ES-I3 (cell line): ENCODE measurements around the gene PAX2.
"Not testable (repeated sequence)": the region's sequence is repeated elsewhere in the genome, so short reads cannot be mapped to it uniquely, and the experiment has no call there.

Experiments
- H3K36me3 ChIP-seq: 2 replicates; pipeline ENCODE4 v1.6.1; 2013; ENCODE audit warnings: mild to moderate bottlenecking, low read length, control low read depth, moderate library complexity; ENCODE audit not compliant: insufficient read depth
- H3K4me1 ChIP-seq: 2 replicates; pipeline ENCODE4 v1.6.1; 2013; ENCODE audit warnings: mild to moderate bottlenecking, control low read depth, low read length; ENCODE audit not compliant: insufficient read depth
- H3K9ac ChIP-seq: 2 replicates; pipeline ENCODE4 v1.6.1; 2013; ENCODE audit warnings: low read depth, mild to moderate bottlenecking, low read length, moderate library complexity
- H3K9me3 ChIP-seq: 2 replicates; pipeline ENCODE4 v1.6.1; 2013; ENCODE audit warnings: mild to moderate bottlenecking, low read length, moderate library complexity; ENCODE audit not compliant: control insufficient read depth, insufficient read depth

The PAX2 gene

DNA sequence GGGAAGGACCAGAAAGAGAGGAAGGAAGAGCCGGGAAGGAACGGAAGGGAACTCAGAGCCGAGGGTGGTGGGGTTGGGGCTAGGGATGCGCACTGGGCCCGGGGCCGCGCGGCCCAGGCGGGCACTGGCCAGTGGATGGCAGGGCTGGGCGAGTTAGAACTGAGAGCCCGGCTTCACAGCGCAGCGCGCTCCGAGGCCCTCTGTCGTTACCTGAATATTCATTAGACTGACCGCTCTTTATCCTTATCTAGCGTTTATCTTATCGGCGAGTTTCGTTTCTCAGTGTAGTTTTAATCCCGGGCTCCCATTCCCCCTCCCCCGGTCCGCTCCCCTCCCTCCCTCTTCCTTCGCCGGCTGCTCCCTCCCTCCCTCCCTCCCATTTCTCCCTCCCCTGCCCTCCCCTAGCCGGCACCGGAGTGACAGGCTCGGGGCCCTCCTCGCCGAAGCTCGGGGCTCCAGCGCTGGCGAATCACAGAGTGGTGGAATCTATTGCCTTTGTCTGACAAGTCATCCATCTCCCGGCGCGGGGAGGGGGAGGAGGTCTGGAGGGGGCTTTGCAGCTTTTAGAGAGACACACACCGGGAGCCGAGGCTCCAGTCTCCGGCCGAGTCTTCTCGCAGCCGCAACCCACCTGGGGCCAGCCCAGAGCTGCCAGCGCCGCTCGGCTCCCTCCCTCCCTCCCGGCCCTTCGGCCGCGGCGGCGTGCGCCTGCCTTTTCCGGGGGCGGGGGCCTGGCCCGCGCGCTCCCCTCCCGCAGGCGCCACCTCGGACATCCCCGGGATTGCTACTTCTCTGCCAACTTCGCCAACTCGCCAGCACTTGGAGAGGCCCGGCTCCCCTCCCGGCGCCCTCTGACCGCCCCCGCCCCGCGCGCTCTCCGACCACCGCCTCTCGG lies at the start of gene PAX2:
Gene PAX2, plus strand, starts transcription at position 596 of the 895 bp plus-strand sequence. CDS start 679 bp downstream, outside the sequence.
- Histone ChIP-seq H3K9ac (peak within 1 kb of the TSS; percentile 36; the same call in 1 of the 2 replicates), H3K4me1 (peaks cover 7% of the 10 kb centered on the region), H3K9me3 (no peaks in the 10 kb centered on the region), H3K36me3 (no peaks in the 10 kb centered on the region)

GRCh38 chr10:100696477-100696901 lies 48.9 kb upstream of the PAX2 start:
- H3K9me3 ChIP-seq: no peaks in the 10 kb centered on the region
- H3K4me1 ChIP-seq: no peaks in the 10 kb centered on the region
- H3K9ac ChIP-seq: no peak overlapping the region
- H3K36me3 ChIP-seq: no peaks in the 10 kb centered on the region

- H3K9ac ChIP-seq: no peak overlapping the region
Observed at GRCh38 chr10:100697070-100697469, 48.3 kb upstream of the PAX2 start.

DNA sequence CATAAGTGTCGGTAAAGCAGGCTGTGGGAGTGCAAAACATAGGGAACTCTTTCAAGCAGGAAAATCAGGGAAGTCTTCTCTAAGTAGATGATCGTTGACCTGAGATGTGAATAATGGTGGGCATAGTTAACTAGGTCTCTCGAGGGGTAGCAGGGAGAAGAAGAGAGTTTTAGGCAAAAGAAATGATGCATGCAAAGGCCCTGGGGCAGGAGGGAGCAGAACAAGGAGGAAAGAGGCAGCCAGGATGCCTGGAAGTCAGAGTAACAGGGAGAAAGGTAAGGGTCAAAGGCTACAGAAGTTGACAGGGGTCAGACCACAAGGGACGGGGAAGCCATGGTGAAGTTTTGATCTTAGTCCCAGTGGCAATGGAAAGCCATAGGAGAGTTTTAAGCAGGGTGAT lies 47.8 kb upstream of the PAX2 start:
- no peak overlapping the region for H3K9ac ChIP-seq
- no peaks in the 10 kb centered on the region for H3K36me3 ChIP-seq
- no peaks in the 10 kb centered on the region for H3K4me1 ChIP-seq
- no peaks in the 10 kb centered on the region for H3K9me3 ChIP-seq

More at GRCh38 chr10:100697070-100697469, 48.3 kb upstream of the PAX2 start:
- H3K4me1 ChIP-seq: no peaks in the 10 kb centered on the region
- H3K36me3 ChIP-seq: no peaks in the 10 kb centered on the region
- H3K9me3 ChIP-seq: no peaks in the 10 kb centered on the region

GRCh38 chr10:100701704-100702103 lies 43.7 kb upstream of the PAX2 start:
- not testable (repeated sequence) for H3K4me1 ChIP-seq, H3K9me3 ChIP-seq, H3K9ac ChIP-seq, H3K36me3 ChIP-seq

DNA sequence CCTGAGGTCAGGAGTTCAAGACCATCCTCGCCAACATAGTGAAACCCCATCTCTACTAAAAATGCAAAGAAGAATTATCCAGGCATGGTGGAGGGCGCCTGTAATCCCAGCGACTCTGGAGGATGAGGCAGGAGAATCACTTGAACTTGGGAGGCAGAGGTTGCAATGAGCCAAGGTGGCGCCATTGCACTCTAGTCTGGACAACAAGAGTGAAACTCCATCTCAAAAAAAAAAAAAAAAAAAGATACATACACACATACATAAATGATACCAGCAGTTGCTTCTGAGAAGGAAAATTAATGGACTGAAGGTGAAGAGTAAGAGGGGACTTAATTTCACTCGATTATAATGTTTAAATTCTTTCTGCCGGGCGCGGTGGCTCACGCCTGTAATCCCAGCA lies 40.2 kb upstream of the PAX2 start:
- H3K36me3 ChIP-seq: no peaks in the 10 kb centered on the region
- no peaks in the 10 kb centered on the region; the same call in 1 of the 2 replicates for H3K4me1 ChIP-seq
- no peak overlapping the region for H3K9ac ChIP-seq
- no peaks in the 10 kb centered on the region for H3K9me3 ChIP-seq

- H3K4me1 ChIP-seq: no peaks in the 10 kb centered on the region; the same call in 1 of the 2 replicates
- no peak overlapping the region for H3K9ac ChIP-seq
- H3K9me3 ChIP-seq: no peaks in the 10 kb centered on the region
- no peaks in the 10 kb centered on the region for H3K36me3 ChIP-seq
Observed at GRCh38 chr10:100707261-100707848, 38.0 kb upstream of the PAX2 start.

DNA sequence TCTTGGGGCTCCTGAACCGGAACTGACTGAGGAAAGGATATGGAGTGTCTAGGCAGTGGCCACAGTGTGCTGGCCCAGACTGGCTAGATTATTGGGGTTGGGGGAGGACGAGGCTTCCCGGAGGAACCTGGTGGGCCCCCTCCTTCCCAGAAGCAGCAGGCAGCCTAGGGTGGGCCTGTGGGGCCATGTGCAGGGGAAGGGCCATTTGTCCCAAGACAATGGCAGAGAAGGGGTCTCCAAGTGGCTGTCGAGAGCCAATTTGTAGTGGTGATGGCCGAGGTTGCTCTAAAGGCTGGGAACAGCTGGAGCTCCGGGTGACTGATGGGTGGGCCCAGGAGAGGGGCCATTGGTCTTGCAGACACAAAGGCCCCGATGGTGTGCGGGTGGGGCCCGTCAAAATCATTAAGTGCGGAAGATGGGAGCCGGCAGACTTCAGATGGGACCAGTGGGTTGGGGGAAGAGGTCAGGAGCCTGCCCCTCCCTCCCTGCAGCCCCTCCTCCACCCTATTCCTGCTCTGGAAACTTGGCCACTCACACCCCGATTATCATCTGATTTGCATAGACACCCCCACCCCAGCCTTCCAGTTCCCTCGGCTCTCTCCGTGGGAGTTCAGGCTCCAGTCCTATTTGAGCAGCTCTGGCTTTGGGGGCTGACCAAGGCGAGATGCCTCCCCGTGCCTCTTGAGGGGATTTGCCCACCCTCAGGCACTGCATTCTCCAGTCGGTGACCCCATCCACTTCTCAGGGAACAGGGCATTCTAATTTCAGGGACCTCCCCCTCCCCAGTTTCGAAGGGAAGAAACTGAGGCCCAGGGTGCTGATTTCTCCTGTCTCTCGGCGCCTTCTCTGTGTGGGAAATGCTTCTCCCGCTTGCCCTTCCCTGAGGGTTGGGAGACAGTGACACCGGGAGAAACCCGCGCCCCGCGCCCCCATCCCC lies 36.0 kb upstream of the PAX2 start:
- Histone ChIP-seq H3K4me1 (peaks cover 8% of the 10 kb centered on the region), H3K36me3 (no peaks in the 10 kb centered on the region), H3K9me3 (no peaks in the 10 kb centered on the region), H3K9ac (peak overlapping the region; percentile 38; the same call in 1 of the 2 replicates)

DNA sequence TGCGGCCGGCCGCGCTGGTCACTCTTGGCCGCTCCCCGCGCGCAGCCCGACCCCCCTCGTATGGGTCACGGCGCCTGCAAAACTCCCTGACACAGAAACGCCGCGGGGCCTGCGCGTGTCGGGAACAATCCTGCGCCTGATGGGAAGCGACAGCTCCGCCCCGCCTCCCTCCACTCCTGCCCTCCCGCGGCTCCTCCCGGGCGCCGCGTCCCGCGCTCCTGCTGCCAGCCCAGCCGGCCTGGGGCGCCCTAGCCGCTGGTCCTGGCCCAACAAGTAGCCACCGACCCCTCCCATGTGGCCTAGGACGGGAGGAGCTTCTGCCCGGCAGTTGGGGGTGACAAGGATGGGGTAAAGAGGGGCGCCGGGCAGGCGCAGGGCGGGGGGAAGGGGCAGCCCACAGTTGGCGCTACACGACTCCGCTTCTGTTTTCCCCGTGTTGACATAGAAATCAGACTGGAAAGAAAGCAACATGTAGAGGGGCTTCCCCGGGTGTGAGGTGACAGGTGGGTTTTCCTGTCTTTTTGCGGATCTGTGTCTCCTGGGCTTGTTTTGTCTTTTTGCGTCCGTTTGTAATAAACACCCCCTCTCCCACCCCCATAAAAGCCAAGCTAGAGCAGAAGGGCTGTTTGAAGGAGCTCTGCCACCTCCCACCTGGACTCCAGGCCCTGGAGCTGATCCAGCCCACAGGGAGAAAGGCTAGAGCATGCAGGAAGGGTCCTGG lies 35.1 kb upstream of the PAX2 start:
- peaks cover 8% of the 10 kb centered on the region for H3K4me1 ChIP-seq
- H3K9ac ChIP-seq: peak overlapping the region; percentile 38; the same call in 1 of the 2 replicates
- no peaks in the 10 kb centered on the region for H3K36me3 ChIP-seq
- no peaks in the 10 kb centered on the region for H3K9me3 ChIP-seq

- Histone ChIP-seq H3K4me1 (peaks cover 8% of the 10 kb centered on the region), H3K36me3 (no peaks in the 10 kb centered on the region), H3K9ac (peak overlapping the region; percentile 41; the same call in 1 of the 2 replicates), H3K9me3 (no peaks in the 10 kb centered on the region)
Observed at GRCh38 chr10:100713049-100713858, 32.1 kb upstream of the PAX2 start.

- Histone ChIP-seq H3K9me3 (no peaks in the 10 kb centered on the region), H3K36me3 (no peaks in the 10 kb centered on the region), H3K4me1 (peaks cover 8% of the 10 kb centered on the region), H3K9ac (peak overlapping the region; percentile 41; the same call in 1 of the 2 replicates)
Observed at GRCh38 chr10:100713859-100714565, 31.4 kb upstream of the PAX2 start.

DNA sequence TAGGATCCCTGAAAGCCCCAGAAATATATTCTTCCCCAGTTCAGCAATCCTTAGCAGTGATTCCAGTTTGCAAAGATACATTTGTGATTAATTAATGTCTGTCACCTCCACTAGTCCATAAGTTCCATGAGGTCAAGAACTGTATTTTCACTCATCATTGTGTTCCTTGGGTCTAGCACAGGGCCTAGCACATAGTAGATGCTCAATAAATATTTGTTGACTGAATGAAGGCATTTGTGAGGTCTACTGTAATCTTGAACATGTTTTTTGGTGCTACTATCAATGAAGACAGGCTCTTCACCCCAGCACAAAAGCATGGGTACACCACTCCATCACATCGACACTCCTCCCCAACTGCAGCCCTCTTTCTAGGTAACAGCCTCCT lies 30.8 kb upstream of the PAX2 start:
- no peaks in the 10 kb centered on the region for H3K36me3 ChIP-seq
- no peak overlapping the region; the same call in 1 of the 2 replicates for H3K9ac ChIP-seq
- H3K9me3 ChIP-seq: no peaks in the 10 kb centered on the region
- H3K4me1 ChIP-seq: peaks cover 8% of the 10 kb centered on the region
